Endothelial cell of umbilical vein (primary cell): ENCODE results near the gene DOCK4. TPM values are rescaled to one million over a fixed set of nuclear protein-coding genes. Genes with fewer than 3 reads are reported as not detected.

Source experiments
- BruUV-seq: library from RNA; stranded (reverse); fragments of 400-500 nt; replicated peaks from 2 replicates; lab custom pipeline; 2021; lab: Mats Ljungman, UMichigan
- CTCF ChIA-PET: fragments of 300-600, 350-600 bp; sonication (Branson Sonifier 250); formaldehyde crosslinking; loops from one replicate; lab custom pipeline; 2021; ENCODE audit warnings: antibody characterized with exemption, inconsistent platforms; lab: Charles Lee
- POLR2A ChIA-PET: fragments of 300-600, 350-600 bp; sonication (Branson Sonifier 250); formaldehyde crosslinking; loops from one replicate; lab custom pipeline; 2021; ENCODE audit warnings: antibody characterized with exemption, inconsistent platforms; lab: Charles Lee
- DNase-seq: peaks from one replicate; pipeline ENCODE4 v3.0.0-alpha.2; 2011; ENCODE audit warnings: low read depth, low spot score
- FAIRE-seq: peaks from 2 replicates; lab custom pipeline; 2011; peaks lifted over from hg19 to GRCh38; lab: Jason Lieb, UNC
- H2AFZ ChIP-seq: 2 replicates; pipeline ENCODE4 v1.6.0; 2012; ENCODE audit warnings: low read depth, low read length, control low read depth, inconsistent platforms
- H3K27ac ChIP-seq: 2 replicates; pipeline ENCODE4 v1.5.1; 2011; ENCODE audit warnings: low read depth, mild to moderate bottlenecking, control low read depth, low read length, moderate library complexity; ENCODE audit not compliant: insufficient read depth
- H3K27me3 ChIP-seq, 2 experiments: 2 replicates each; pipeline versions ENCODE4 v1.6.0 to v1.6.1; 2011; ENCODE audit warnings: low read length in 2 of 2, mixed read lengths in 1 of 2; ENCODE audit not compliant: control insufficient read depth in 2 of 2, insufficient read depth in 2 of 2
- H3K36me3 ChIP-seq, 2 experiments: 2 replicates in 1 of 2; 3 replicates in 1 of 2; pipeline ENCODE4 v1.5.1; 2011; ENCODE audit warnings: low read length in 2 of 2, mild to moderate bottlenecking in 1 of 2, moderate library complexity in 1 of 2; ENCODE audit not compliant: control insufficient read depth in 2 of 2, insufficient read depth in 2 of 2; ENCODE audit errors: extremely low read depth in 1 of 2
- H3K4me1 ChIP-seq: 3 replicates; pipeline ENCODE4 v1.5.1; 2011; ENCODE audit warnings: mild to moderate bottlenecking, low read length; ENCODE audit not compliant: control insufficient read depth, insufficient read depth; ENCODE audit errors: extremely low read depth
- H3K4me2 ChIP-seq: 2 replicates; pipeline ENCODE4 v1.6.1; 2011; ENCODE audit warnings: low read length, control low read depth, mixed read lengths; ENCODE audit not compliant: insufficient read depth
- H3K4me3 ChIP-seq, 3 experiments: fragments of 200-600 bp in 1 of 3; sonication (generic), shearing (Covaris generic) in 1 of 3; replicated peaks in 1 of 3; 2 replicates each; pipeline ENCODE4 v1.5.1; 2011 to 2016; ENCODE audit warnings: control low read depth in 3 of 3, low read length in 3 of 3, mild to moderate bottlenecking in 2 of 3, inconsistent platforms in 1 of 3, low read depth in 1 of 3, moderate library complexity in 1 of 3; ENCODE audit not compliant: insufficient read depth in 1 of 3
- H3K79me2 ChIP-seq: 2 replicates; pipeline ENCODE4 v1.6.0; 2012; ENCODE audit warnings: low read length, inconsistent platforms; ENCODE audit not compliant: control insufficient read depth, insufficient read depth
- H3K9ac ChIP-seq: replicated peaks from 2 replicates; pipeline ENCODE3; 2011; ENCODE audit warnings: low read length, control low read depth; ENCODE audit not compliant: insufficient read depth; ENCODE audit errors: extremely low read depth
- H3K9me1 ChIP-seq: replicated peaks from 3 replicates; pipeline ENCODE4 v1.6.0; 2011; ENCODE audit warnings: mild to moderate bottlenecking, low read length; ENCODE audit not compliant: control insufficient read depth, insufficient read depth; ENCODE audit errors: extremely low read depth
- H3K9me3 ChIP-seq: replicated peaks from 2 replicates; pipeline ENCODE4 v1.5.1; 2012; ENCODE audit warnings: low read length, inconsistent platforms; ENCODE audit not compliant: control insufficient read depth, insufficient read depth
- H4K20me1 ChIP-seq: replicated peaks from 2 replicates; pipeline ENCODE3; 2011; ENCODE audit warnings: mild to moderate bottlenecking, low read length; ENCODE audit not compliant: control insufficient read depth, insufficient read depth; ENCODE audit errors: extremely low read depth
- EZH2 ChIP-seq: IDR thresholded peaks from 2 replicates; pipeline ENCODE4 v1.6.1; 2012; ENCODE audit warnings: borderline replicate concordance, low read depth, mild to moderate bottlenecking, moderate library complexity, low read length, inconsistent platforms; ENCODE audit not compliant: severe bottlenecking
- FOS ChIP-seq: IDR thresholded peaks from 2 replicates; pipeline ENCODE4 v1.6.1; 2011; ENCODE audit warnings: mild to moderate bottlenecking, low read length, moderate library complexity, borderline replicate concordance; ENCODE audit not compliant: insufficient read depth
- GATA2 ChIP-seq: IDR thresholded peaks from 2 replicates; pipeline ENCODE4 v1.7.0; 2011; ENCODE audit warnings: low read depth, mild to moderate bottlenecking, moderate library complexity, mixed read lengths, low read length; ENCODE audit not compliant: insufficient read length, insufficient read depth
- JUN ChIP-seq: IDR thresholded peaks from 2 replicates; pipeline ENCODE4 v1.6.1; 2011; ENCODE audit warnings: borderline replicate concordance, low read depth; ENCODE audit not compliant: insufficient read length, insufficient read depth
- MAX ChIP-seq: IDR thresholded peaks from 2 replicates; pipeline ENCODE4 v1.6.1; 2011; ENCODE audit not compliant: insufficient read depth, insufficient read length
- MYC ChIP-seq: IDR thresholded peaks from one replicate; pipeline ENCODE4 v1.6.1; 2011; ENCODE audit warnings: mild to moderate bottlenecking, low read depth, low read length
- POLR2A ChIP-seq: IDR thresholded peaks from 2 replicates; pipeline ENCODE4 v1.6.1; 2012; ENCODE audit warnings: low read depth, mild to moderate bottlenecking, control low read depth, low read length
- POLR2AphosphoS5 ChIP-seq: IDR thresholded peaks from 2 replicates; pipeline ENCODE4 v1.6.1; 2012; ENCODE audit warnings: low read depth, mild to moderate bottlenecking, control low read depth, low read length, moderate library complexity; ENCODE audit not compliant: insufficient read depth
- dilution Hi-C: fragments of 300-500 bp; cut with MboI; formaldehyde crosslinking; loops from one replicate; pipeline ENCODE4 v1.15.0; 2019; ENCODE audit warnings: low sequenced_read_pairs; ENCODE audit not compliant: extremely low pct_ligation_motif_present
- intact Hi-C: fragments of 100-400 bp; cut with micrococcal nuclease; formaldehyde crosslinking; loops from one replicate; pipeline ENCODE4 v1.10.0; 2022
- polyA plus RNA-seq, 4 experiments: library from polyadenylated mRNA; depleted of rRNA in 3 of 4; stranded (reverse) in 3 of 4; unstranded in 1 of 4; fragments of >200 nt; gene quantifications; 2 replicates each; pipeline versions ENCODE4 v1.2.1 to v1.2.3, GENCODE V29; 2011 to 2012; ENCODE audit warnings: missing spikeins in 1 of 4
- total RNA-seq: library from RNA; stranded (reverse); gene quantifications from 2 replicates; pipeline ENCODE4 v1.2.3, GENCODE V29; 2021
- TF ChIP-seq, protein P1 (sequence below), 2 donors: IDR thresholded peaks; 1 replicate in 1 of 2; 2 replicates in 1 of 2; pipeline ENCODE4 v1.5.1; 2011; ENCODE audit warnings: low read length in 2 of 2, mild to moderate bottlenecking in 2 of 2, moderate library complexity in 2 of 2, control low read depth in 1 of 2, inconsistent platforms in 1 of 2, low read depth in 1 of 2; ENCODE audit not compliant: insufficient read depth in 1 of 2; ENCODE audit errors: extremely low read depth in 1 of 2

Gene DOCK4
- total and polyA plus RNA-seq, 2 donors (not counting 3 experiments of a cell fraction or from before 2014, with no cell fraction given): 47.4 to 164 TPM

DNA sequence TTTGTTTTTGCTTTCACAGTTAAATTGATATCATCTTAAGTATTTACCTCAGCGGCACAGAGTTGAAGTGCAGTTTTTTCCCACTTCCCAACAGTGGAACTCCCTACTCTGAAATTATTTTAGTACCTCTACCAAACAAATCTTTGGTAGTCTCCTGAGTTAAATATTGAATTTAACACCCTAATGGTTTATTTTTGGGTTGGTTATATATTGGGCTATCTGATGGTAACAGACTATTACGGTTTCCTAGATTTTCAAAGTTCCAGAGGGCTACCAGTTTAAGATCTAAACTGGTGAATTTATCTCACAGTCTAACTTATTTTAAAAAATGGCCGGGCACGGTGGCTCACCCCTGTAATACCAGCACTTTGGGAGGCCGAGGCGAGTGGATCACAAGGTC lies 1.6 kb upstream of the DOCK4 start:
- DNase-seq (no peak), FAIRE-seq (no peak)
- peak overlapping the region; percentile 96 for H3K4me2 ChIP-seq
- H3K9me3 ChIP-seq: no peaks in the 10 kb centered on the region
- H4K20me1 ChIP-seq: peaks cover 2% of the 10 kb centered on the region
- no peaks in the 10 kb centered on the region for H3K9me1 ChIP-seq
- TF ChIP-seq POLR2A (no peak), FOS (no peak), MYC (no peak), EZH2 (no peak), JUN (no peak), POLR2AphosphoS5 (no peak), MAX (no peak), GATA2 (no peak)
- TF ChIP-seq, protein P1, sequence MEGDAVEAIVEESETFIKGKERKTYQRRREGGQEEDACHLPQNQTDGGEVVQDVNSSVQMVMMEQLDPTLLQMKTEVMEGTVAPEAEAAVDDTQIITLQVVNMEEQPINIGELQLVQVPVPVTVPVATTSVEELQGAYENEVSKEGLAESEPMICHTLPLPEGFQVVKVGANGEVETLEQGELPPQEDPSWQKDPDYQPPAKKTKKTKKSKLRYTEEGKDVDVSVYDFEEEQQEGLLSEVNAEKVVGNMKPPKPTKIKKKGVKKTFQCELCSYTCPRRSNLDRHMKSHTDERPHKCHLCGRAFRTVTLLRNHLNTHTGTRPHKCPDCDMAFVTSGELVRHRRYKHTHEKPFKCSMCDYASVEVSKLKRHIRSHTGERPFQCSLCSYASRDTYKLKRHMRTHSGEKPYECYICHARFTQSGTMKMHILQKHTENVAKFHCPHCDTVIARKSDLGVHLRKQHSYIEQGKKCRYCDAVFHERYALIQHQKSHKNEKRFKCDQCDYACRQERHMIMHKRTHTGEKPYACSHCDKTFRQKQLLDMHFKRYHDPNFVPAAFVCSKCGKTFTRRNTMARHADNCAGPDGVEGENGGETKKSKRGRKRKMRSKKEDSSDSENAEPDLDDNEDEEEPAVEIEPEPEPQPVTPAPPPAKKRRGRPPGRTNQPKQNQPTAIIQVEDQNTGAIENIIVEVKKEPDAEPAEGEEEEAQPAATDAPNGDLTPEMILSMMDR (IDR thresholded peaks at IDR 0.05; ENCODE audit: extremely low read depth in 1 of 2, insufficient read depth in 1 of 2, low read depth in 1 of 2, low read length in 2 of 2): no peak
- ChIA-PET CTCF (interaction anchor here (1.1 kb wide), 1 partner anchor 203 kb away, joined by 3 read pairs; no protein-coding TSS in a partner anchor), POLR2A (no interaction called here)
- intact Hi-C loops (loop anchor here (2.0 to 10.0 kb wide), 5 partner anchors 185 to 373 kb away; no protein-coding TSS in a partner anchor), dilution Hi-C loops (no loop called here)
- no peak overlapping the region for H3K9ac ChIP-seq
- H3K79me2 ChIP-seq: peaks cover 72% of the 10 kb centered on the region
- no peak overlapping the region for H2AFZ ChIP-seq
- no TSS peak for BruUV-seq
- H3K4me1 ChIP-seq: peaks cover 13% of the 10 kb centered on the region
- no peaks in the 10 kb centered on the region for H3K36me3 ChIP-seq
- peak overlapping the region in 1 of 3 experiments; percentile 82 for H3K4me3 ChIP-seq
- no peaks in the 10 kb centered on the region for H3K27me3 ChIP-seq
- no peak overlapping the region for H3K27ac ChIP-seq
